NOMO-1 treated with DMSO at 0.1 percent for 48 hours (cell line): Measurements from ENCODE around the gene SLC25A21.
"Not testable (repeated sequence)": the region's sequence is repeated elsewhere in the genome, so short reads cannot be mapped to it uniquely, and the experiment has no call there.

ENCODE experiments used
- DNase-seq: peaks from one replicate; lab custom pipeline; 2025; ENCODE audit not compliant: unreplicated experiment; lab: John Stamatoyannopoulos, UW

Gene SLC25A21

DNA sequence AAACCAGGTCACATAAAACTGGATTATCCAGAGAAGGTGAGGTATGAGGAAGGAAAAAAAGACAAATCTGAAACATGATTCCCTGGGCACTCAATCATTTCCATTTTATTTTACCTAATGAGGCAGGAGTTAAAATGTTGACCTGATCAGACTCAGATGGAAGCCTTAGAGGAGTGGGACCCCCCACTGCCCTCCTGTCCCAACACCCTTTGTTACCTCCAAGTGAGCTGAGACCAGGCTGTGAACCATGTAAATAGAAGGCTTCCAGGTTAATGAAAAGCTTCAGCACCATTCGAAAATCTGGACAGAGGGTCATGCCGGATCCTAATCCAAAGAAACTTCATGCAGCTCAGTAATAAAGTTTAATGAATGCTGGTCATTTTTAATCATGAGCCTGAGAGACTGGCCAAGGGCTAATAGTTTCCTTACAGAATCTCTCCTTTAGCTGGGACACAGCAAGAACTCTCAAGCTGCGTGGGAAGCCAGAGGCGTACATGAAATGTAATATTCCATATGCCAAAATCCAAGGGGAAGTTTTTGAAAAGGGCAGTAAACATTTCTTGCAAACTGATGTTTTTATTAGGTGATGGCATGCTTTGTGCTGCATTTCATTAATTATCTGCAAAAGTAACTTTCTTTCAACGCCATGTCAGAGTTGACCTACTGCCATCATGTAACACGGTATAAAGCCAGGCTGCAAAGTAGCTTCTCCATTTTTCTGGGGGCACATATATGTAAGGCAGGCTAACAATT is 327.8 kb downstream of the SLC25A21 start:
- DNase-seq: no peak

DNA sequence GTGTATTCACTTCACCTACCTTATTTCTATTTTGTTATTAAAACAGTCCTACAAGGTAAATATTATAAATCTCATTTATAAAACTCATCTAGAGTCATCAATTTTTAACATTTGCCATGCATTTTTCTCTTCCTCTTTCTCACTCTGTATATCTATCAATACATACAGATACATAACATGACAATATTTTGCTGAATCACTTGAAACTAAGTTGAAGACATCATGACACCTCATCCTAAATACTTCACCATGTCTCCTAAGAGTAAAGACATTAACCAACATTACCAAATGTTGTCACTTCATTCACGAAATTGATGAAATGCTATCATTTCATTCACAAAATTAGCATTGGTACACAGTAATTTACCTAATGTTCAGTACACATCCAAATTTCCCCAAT is 329.0 kb downstream of the SLC25A21 start:
- DNase-seq: no peak

DNA sequence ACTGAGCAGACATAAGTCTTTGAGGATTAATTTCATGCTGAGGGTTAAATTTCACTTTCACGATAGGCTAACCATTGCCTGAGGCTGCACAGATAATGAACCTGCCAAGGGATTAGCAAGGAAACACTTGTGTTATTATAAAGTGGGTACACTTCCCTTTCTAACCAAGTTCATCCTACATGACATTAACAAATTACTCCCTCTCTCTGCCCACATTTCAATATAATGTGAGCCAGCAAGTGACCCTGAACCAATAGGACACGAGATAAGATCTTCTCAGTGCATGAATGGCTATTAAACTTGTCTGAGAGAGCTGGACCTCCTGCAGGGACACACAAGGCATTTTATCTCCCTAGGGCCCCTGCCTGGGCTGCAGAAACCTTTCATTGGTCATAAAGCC is 337.3 kb downstream of the SLC25A21 start:
- no peak for DNase-seq

DNA sequence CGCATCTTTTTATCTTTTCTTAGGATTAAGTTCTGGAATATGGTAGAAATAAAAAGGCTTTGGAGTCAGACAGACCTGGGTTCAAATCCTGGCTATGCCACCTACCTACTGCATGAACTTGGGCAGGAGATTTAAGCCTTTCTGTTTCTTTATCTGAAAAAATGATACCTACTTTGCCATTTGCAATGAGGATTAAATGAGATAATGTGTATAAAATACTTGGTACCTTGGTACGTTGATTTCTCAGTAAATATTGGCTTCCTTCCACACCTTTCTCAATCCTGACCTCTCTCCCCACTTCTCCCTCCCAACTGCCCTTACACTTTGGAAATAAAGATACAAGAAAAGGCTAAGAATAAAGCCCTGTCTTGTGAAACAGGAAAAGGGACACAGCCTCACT is 338.1 kb downstream of the SLC25A21 start:
- no peak for DNase-seq

DNA sequence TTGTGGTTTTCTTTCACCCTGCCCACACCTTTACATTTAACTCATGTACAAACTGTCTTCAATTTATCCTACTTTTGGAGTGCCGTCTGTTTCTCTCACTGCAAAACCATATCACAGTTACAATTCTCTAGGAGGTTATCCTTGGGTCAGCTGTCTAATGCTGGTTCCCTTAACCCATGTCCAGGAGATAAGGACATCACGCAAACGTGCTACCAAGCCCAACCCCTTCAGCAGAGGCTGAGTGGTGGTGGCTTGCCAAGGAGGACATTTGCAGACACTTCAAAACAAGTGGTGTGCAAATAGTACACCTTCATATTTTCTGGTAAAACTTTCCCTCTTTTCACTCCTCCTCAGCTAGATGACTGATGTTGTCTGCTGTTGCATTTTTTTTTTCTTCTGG is 342.9 kb downstream of the SLC25A21 start:
- no peak for DNase-seq

DNA sequence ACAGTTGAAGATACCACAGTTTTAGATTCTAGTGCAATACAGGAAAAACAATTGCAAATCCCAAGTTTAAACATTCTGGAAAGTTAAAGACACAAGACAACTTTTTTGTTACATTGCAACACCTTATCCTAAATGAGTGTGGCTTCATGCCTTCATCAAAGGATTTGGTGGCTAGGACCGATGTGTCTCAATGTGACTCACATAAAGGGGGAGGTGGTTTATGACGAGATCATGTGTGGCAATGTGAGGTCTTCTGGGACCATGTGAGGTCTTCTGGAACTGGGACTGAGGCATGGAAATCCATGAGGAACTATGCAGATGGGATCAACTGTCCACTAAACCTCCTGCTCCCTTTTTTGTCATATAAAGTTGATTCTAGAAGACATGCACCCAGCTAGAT is 344.5 kb downstream of the SLC25A21 start:
- DNase-seq: no peak

DNA sequence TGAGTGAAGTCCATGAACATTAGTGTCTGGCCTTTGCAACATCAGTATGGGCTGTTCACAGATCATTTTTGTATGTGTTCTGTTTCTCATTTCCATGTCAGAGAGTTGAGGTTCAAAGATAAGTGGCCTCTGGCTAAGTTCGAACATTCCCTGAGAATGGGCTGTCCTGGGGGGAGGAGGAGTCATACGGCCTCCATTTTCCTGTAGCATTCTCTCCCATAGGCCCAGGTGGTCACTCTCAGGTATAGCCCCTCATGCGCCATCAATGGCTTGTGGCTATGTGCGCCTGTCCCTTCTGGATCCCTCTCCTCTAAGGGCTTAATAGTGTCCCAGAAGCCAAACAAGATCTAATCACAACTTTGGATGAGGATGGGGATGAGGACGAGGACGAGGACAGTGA is 345.8 kb downstream of the SLC25A21 start:
- DNase-seq: no peak

DNA sequence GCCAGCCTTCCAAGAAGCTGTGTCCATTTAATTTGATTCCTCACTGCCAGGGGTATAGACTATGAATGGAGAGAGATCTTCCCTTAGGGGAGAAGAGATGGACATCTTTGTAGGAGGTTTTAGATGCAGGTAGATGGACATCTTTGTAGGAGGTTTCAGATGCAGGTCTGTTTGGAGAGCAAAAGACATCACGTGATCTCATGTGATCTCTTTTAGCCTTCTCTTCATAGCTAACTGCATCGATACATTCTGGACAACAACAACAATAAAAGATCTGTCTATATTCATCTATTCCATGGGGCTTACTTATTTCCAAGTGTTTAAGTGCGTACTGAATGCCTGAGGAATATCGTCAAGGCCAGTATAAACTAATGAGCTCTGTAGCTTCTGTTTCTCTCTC is 347.6 kb downstream of the SLC25A21 start:
- no peak for DNase-seq

DNA sequence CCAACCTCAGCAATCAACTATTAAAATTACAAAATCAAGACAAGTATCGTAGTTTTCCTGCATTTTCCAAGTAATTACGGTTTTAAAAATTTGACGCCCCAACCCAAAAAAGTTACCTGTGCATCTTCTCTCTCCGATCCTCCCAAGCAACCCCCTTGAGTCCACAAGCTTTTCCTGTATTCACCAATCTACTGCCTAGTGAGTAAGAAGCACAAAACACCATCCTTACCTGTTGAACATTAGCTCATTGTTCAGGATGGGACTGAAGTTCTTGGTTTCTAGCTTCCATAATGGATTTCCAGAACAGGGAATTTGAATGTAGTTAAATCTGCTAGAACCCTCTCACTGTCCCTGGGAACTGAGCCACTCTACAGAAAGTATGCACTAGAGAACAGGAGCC is 348.8 kb downstream of the SLC25A21 start:
- no peak for DNase-seq

DNA sequence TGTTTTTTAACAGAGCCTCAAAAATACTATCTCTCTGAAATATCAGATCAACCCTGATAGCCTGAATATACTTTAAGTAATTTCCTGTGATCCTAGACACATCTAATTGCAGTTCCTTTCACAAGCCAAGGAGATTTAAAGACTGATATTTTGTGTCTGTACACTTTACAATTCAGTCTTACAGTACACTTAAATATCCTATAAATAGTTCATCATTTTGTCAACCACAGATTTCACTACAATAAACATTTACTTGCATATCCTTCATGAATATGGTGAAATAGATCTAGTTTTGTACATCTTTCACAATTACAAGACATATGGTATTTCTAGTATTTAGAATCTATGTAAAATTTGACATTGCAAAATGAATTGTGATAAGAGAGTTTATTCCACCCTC is 349.7 kb downstream of the SLC25A21 start:
- no peak for DNase-seq

DNA sequence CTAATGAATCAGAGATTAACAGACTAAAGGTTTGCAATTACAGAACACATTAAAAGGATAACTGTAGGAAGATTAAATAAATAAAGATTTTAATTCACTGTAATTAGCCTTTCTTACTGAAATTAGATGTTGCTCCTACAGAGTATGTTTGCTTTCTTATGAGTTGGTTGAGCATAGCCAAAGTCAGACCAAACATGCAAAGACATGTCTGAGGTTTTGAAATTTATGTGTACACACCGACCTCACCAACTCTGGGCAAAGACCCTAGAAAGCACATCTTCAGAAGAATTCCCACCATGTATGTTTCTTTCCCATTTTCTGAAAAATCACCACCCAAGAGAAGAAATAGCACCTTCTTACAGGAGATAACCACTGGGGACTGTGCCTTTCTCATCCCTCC is 351.5 kb downstream of the SLC25A21 start:
- no peak for DNase-seq

DNA sequence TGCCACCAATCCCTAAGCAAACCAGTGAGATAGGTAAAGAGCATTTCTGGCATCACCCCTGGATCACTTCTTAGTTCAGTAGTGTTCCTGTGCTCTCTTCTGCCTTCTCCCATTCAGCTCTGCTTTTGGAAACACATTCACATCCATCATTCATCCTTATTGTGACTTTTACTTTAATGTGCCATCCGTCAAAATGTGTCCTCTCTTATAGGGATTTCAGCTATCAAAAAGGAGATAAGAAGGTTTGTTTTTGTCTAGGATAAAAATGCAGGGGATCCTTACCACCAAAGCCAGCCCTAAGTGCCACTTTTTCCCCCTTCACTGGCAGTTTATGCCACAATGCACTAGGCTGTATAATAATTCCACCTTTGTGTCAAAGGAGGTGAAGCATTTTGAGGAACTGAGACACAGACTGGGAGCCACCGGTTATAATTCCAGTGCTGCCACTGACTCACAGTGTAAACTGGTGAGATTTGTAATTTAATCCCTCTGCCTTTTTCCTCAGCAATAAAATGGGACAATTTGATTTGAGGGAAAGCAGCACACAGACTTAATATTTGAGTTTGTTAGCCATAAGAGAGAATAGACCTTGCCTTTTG is 352.2 kb downstream of the SLC25A21 start:
- no peak for DNase-seq

DNA sequence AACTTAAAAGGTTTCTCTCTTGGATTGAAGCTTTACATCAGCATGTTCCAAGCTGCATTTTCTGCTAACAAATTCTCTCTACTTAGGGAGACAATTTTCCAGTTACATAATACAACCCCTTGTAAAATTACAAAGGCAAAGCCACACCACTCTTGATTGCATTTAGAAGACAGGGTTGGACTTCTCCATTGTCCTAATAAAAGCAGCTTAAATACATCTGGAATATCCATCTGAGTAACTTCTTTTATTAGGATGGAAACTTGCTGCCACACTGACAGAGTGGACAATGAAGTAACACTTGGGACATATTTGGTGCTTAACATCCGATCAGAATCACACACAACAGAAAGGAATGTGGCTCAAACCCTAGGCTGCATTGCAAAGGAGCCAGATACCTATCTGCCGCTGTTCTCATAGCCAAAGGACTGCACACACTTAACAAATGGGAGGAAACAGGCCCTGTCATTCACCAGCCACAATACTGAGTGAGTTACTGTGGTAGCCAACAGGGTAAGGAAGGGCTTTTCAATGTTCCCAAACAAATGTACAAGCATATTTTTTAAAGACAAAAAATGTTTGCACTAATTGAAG is 353.5 kb downstream of the SLC25A21 start:
- DNase-seq: no peak

DNA sequence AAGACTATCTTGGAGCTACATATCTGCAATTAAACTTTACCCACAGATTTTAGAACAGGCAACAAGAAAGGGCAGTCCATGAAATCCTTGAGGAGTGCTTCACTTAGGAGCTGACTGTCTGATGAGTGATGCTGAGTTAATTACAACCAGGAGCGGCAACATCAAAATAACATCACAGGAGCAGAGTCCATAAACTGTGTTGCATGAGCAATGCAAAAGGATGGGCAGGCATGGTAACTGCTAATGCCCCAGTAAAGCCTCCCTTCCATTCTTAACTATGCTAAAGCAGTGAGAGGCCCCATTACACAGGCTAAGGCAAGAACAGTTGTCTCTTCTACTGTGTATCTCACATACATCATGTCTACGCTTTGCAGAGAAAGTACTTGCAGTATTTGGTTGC is 354.2 kb downstream of the SLC25A21 start:
- no peak for DNase-seq

DNA sequence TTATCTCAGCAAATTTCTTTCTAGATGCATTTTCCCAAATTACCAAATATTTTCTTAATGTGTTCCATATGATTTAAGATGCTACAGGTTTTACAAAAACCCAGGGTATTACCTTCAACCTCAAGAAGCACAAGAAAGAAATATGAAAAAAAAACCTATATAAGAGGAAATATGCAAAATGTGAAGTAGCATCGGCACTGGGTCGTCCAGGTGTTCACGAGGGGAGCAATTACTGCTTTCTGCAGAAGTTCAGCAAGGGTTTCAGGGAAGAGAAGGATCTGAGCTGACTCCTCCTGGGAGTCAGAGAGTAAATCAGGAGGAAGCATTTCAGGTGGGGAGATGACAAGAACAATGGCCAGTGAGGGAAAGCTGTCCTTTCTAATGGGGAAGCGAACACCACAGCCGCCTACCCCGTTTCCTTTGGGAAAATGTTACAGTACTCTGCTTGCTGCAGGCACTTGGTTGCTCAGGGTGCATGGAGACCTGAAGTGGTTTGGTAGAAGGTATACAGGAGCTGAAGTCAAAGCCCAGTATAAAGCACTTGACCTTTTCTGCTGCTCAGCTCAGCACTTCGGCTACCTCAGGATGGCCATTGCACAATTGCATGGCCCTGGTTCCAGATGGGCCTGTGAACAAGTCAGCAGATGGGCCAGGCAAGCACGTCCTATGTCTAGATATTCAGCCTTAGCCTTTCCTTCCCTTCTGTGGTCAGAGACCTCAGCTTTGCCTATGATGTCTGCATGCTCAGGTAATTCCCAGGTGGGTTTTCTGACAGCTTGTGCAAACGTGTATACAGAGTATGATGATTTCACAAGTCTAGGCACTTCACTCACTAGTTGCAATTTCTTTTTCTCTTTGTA is 355.1 kb downstream of the SLC25A21 start:
- DNase-seq: no peak

DNA sequence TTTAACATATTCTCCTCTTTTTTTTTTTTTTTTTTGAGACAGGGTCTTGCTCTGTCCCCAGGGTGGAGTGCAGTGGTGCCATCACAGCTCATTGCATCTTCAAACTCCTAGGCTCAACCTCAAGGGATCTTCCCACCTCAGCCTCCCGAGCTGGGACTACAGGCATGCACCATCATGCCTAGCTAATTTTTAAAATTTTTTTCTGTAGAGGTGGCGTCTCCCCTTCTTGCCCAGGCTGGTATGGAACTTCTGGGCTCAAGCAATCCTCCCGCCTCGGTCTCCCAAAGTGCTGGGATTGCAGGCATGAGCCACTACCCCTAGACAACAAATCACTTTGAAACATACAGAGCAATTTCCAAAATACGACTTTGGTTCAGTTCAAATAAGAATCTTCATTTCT is 355.9 kb downstream of the SLC25A21 start:
- no peak for DNase-seq

DNA sequence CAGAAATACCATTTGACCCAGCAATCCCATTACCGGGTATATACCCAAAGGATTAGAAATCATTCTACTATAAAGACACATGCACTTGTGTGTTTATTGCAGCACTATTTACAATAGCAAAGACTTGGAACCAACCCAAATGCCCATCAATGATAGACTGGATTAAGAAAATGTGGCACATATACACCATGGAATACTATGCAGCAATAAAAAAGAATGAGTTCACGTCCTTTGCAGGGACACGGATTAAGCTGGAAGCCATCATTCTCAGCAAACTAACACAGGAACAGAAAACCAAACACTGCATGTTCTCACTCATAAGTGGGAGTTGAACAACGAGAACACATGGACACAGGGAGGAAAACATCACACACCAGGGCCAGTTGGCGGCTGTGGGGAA is 357.6 kb downstream of the SLC25A21 start:
- not testable (repeated sequence) for DNase-seq

DNA sequence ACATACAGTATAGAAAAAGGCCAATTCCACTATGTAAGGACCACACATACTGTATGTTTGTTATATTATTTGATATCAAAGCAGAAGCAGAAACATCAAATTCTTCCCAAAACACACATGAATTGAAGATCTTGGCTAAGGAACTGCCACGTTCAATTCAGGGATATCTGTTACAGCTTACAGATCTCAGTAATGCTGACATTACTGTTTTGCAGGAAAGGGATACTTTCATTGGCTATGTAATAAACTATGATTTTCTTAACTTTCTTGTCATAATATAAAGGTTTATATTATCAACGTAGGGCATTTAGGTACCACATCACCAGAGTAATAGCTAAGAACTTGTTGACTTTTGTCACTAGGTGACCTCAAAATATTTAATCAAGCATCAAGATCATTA is 362.2 kb downstream of the SLC25A21 start:
- no peak for DNase-seq

DNA sequence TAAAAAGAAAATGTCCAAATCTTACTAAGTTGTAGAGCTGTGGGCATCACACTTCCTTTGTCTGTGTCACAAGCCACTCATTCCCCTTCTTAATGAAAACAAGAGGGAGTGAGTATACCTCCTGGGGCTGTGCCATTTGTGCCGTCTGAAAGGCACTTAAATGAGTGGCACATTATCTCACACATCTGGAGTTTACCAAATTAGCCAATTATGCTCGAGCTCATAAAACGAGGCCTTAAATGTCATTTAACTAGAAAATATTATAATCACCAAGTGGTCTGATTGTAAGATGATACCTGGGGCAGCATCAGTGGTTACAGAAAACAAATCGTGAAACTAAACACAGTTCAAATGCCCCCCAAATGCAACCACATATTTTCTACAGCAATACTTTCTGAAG is 364.7 kb downstream of the SLC25A21 start:
- no peak for DNase-seq

DNA sequence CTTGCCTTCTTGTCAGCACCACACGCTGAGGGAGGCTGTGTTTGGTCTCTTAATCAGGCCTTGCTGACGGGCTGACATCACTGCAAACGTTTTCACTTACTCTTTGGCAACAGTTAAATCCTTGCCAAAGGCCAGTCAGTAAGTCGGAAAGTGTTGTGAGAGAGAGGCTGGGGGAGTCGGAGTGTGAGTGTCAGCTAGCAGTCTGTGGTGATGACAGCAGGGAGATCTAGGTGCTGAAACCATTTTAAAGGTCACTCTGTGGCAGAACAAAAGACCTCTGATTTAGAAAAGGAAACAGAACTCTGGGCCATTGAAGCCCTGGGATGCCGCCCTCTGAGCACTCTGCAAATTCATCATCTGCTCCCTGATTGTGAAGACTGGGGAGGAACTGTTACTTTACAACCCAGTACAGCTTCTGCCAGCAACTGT is 367.3 kb downstream of the SLC25A21 start:
- no peak for DNase-seq

DNA sequence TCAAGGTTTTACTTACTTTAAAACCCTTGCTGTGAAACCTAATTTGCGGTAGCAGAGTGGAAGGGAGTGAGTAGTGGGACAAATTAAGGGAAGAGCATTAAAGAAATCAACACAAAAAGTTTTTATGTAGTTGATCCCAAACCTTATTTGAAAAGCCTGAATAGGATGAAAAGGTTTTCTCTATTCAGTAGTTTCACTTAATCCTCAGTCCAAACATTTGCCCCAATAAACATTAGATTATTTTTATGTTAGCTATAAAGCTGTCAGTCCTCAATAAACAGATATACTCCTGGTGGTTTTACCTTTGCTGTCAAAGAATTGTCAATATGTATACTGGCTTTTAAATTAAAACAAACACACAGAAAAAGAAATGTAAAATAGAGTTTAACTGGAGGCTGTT is 374.8 kb downstream of the SLC25A21 start:
- no peak for DNase-seq

DNA sequence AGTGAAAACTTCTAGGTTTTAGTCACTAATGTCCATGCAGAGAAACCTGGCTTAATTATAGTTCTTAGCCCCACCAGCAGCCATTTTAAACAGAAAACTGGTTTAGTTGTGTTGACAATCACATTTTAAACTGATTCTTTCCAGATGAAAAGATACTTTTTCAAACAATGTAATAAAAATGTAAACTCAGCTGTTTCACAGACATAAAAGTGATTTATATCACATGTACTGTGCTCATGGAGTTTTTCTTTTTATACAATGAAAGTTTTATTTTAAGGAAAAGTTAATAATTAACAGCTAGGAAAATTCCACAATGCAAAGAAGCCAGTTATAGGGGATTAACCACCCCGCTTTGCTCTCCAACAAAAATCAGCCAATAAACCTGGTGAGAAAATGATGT is 381.0 kb downstream of the SLC25A21 start:
- no peak for DNase-seq
